OCI-LY1 (cell line): ENCODE data around the gene ATP1A3.

Experiments used
- H2AFZ ChIP-seq: fragments of 200-600 bp; sonication (generic), shearing (Covaris generic); 2 replicates; pipeline ENCODE4 v1.6.0; 2014; ENCODE audit warnings: antibody characterized with exemption, mild to moderate bottlenecking, low read length
- H3F3A ChIP-seq: fragments of 200-600 bp; sonication (generic), shearing (Covaris generic); 2 replicates; pipeline ENCODE4 v1.6.0; 2014; ENCODE audit warnings: mild to moderate bottlenecking, antibody characterized with exemption, low read length, moderate library complexity; ENCODE audit not compliant: insufficient read depth
- H3K27ac ChIP-seq: fragments of 200-600 bp; sonication (generic); 2 replicates; pipeline ENCODE4 v1.5.1; 2014; ENCODE audit warnings: low read length, mixed run types, mild to moderate bottlenecking, low read depth; ENCODE audit not compliant: poor library complexity, severe bottlenecking
- H3K27me3 ChIP-seq: fragments of 200-600 bp; sonication (generic); 2 replicates; pipeline ENCODE4 v1.6.0; 2014; ENCODE audit warnings: antibody characterized with exemption, mild to moderate bottlenecking, low read length, moderate library complexity; ENCODE audit not compliant: insufficient read depth
- H3K36me3 ChIP-seq: fragments of 200-600 bp; sonication (generic); 2 replicates; pipeline ENCODE4 v1.6.1; 2014; ENCODE audit warnings: mild to moderate bottlenecking, antibody characterized with exemption, low read length, moderate library complexity, mixed read lengths; ENCODE audit not compliant: insufficient read depth
- H3K4me1 ChIP-seq: fragments of 200-600 bp; sonication (generic); 2 replicates; pipeline ENCODE4 v1.5.1; 2014; ENCODE audit warnings: mild to moderate bottlenecking, low read length, moderate library complexity; ENCODE audit not compliant: insufficient read depth, severe bottlenecking
- H3K4me2 ChIP-seq: fragments of 200-600 bp; sonication (generic), shearing (Covaris generic); 2 replicates; pipeline ENCODE4 v1.6.1; 2014; ENCODE audit warnings: low read length
- H3K4me3 ChIP-seq: fragments of 200-600 bp; sonication (generic); 2 replicates; pipeline ENCODE4 v1.5.1; 2014; ENCODE audit warnings: low read length, low read depth, mild to moderate bottlenecking, mixed read lengths; ENCODE audit not compliant: poor library complexity, severe bottlenecking
- H3K79me2 ChIP-seq: fragments of 200-600 bp; shearing (Covaris generic); 2 replicates; pipeline ENCODE4 v1.6.1; 2016; ENCODE audit warnings: mixed run types, low read length, mixed read lengths; ENCODE audit not compliant: insufficient read depth
- H3K9ac ChIP-seq: fragments of 200-600 bp; sonication (generic), shearing (Covaris generic); 2 replicates; pipeline ENCODE4 v1.6.1; 2014; ENCODE audit warnings: mild to moderate bottlenecking, low read length, mixed read lengths
- H3K9me2 ChIP-seq: fragments of 200-600 bp; sonication (generic), shearing (Covaris generic); 2 replicates; pipeline ENCODE4 v1.6.1; 2014; ENCODE audit warnings: low read depth, mild to moderate bottlenecking, low read length, mixed read lengths
- H3K9me3 ChIP-seq: fragments of 200-600 bp; shearing (Covaris generic); 2 replicates; pipeline ENCODE4 v1.6.1; 2014; ENCODE audit warnings: low read length, mixed read lengths
- H4K20me1 ChIP-seq: fragments of 200-600 bp; sonication (generic), shearing (Covaris generic); 2 replicates; pipeline ENCODE4 v1.6.0; 2016; ENCODE audit warnings: mild to moderate bottlenecking, low read length; ENCODE audit not compliant: insufficient read depth
- EZH2 ChIP-seq: fragments of 200-600 bp; sonication (generic), shearing (Covaris generic); IDR thresholded peaks from 2 replicates; pipeline ENCODE4 v1.8.0; 2017; ENCODE audit warnings: borderline replicate concordance, mixed run types, mild to moderate bottlenecking, antibody characterized with exemption, low read length, moderate library complexity, mixed read lengths
- TF ChIP-seq, protein P1 (sequence below): fragments of 200-600 bp; sonication (generic), shearing (Covaris generic); IDR thresholded peaks from 2 replicates; pipeline ENCODE4 v1.5.1; 2017; ENCODE audit warnings: mild to moderate bottlenecking, antibody characterized with exemption, low read length, moderate library complexity, mixed read lengths

The ATP1A3 gene

DNA sequence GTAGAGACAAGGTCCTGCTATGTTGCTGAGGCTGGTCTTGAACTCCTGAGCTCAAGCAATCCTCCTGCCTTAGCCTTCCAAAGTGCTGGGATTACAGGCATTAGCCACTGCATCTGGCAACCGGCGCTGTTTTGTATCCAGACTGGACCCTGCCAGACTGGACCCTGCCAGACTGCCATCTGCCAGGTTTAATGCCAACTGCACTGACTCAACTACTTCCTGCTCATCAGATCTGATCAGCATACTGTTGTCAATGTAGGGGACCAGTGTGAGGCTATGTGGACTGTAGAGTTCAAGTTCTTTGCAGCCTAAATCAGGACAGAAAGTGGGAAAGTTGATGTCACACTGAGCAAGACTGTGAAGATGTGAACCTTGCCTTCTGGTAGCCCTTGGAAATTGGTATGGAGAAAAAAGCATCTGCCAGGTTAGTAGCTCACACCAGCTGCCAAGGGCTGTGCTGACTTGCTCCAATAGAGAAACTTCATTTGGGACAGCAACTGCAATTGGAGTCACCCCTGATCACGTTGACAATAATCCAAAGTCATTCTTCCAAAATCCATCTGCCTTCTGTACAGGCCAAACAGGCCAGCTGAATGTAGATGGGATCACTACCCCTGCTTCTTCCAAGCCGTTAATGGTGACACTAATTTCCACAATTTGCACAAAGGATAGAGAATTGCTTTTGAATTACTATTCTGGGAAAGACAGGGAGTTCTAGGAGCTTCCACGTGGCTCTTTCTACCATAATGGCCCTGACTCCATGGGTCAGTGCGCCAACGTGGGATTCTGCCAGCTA lies 36.8 kb upstream of the ATP1A3 start:
- Histone ChIP-seq H2AFZ (no peak overlapping the region), H3K27ac (no peak overlapping the region), H3K9ac (no peak overlapping the region), H3K4me2 (no peak overlapping the region), H3K27me3 (peaks cover 3% of the 10 kb centered on the region; the same call in 1 of the 2 replicates), H3K9me2 (no peaks in the 10 kb centered on the region), H3K79me2 (no peaks in the 10 kb centered on the region), H3F3A (no peaks in the 10 kb centered on the region), H3K4me3 (no peak overlapping the region), H3K36me3 (no peaks in the 10 kb centered on the region), H4K20me1 (no peaks in the 10 kb centered on the region), H3K9me3 (no peaks in the 10 kb centered on the region), H3K4me1 (peaks cover 4% of the 10 kb centered on the region)
- TF ChIP-seq EZH2, result no peak

- no peaks in the 10 kb centered on the region for H3K4me1 ChIP-seq
- no peak overlapping the region for H2AFZ ChIP-seq
- H4K20me1 ChIP-seq, result no peaks in the 10 kb centered on the region
- H3K9ac ChIP-seq, result no peak overlapping the region
- no peaks in the 10 kb centered on the region for H3K36me3 ChIP-seq
- 0 out of 2 replicates have a peak, but pooled peaks cover 3% of the 10 kb centered on the region for H3K27me3 ChIP-seq
- TF ChIP-seq EZH2, result no peak
- TF ChIP-seq, protein P1, sequence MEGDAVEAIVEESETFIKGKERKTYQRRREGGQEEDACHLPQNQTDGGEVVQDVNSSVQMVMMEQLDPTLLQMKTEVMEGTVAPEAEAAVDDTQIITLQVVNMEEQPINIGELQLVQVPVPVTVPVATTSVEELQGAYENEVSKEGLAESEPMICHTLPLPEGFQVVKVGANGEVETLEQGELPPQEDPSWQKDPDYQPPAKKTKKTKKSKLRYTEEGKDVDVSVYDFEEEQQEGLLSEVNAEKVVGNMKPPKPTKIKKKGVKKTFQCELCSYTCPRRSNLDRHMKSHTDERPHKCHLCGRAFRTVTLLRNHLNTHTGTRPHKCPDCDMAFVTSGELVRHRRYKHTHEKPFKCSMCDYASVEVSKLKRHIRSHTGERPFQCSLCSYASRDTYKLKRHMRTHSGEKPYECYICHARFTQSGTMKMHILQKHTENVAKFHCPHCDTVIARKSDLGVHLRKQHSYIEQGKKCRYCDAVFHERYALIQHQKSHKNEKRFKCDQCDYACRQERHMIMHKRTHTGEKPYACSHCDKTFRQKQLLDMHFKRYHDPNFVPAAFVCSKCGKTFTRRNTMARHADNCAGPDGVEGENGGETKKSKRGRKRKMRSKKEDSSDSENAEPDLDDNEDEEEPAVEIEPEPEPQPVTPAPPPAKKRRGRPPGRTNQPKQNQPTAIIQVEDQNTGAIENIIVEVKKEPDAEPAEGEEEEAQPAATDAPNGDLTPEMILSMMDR, result peak; percentile 83
- H3K4me3 ChIP-seq, result no peak overlapping the region
- H3K79me2 ChIP-seq, result no peaks in the 10 kb centered on the region
- no peak overlapping the region for H3K27ac ChIP-seq
- H3F3A ChIP-seq, result no peaks in the 10 kb centered on the region
- no peaks in the 10 kb centered on the region for H3K9me3 ChIP-seq
- no peak overlapping the region for H3K4me2 ChIP-seq
- no peaks in the 10 kb centered on the region for H3K9me2 ChIP-seq
Observed at GRCh38 chr19:42028304-42029216, 34.5 kb upstream of the ATP1A3 start.

- no peaks in the 10 kb centered on the region for H3K9me3 ChIP-seq
- no peak overlapping the region for H2AFZ ChIP-seq
- no peaks in the 10 kb centered on the region for H3K36me3 ChIP-seq
- H3F3A ChIP-seq, result no peaks in the 10 kb centered on the region
- H3K27me3 ChIP-seq, result no peaks in the 10 kb centered on the region
- no peaks in the 10 kb centered on the region for H3K4me1 ChIP-seq
- H3K9me2 ChIP-seq, result no peaks in the 10 kb centered on the region
- H3K9ac ChIP-seq, result no peak overlapping the region
- no peaks in the 10 kb centered on the region for H4K20me1 ChIP-seq
- TF ChIP-seq, protein P1, result no peak
- no peak for TF ChIP-seq EZH2
- H3K4me3 ChIP-seq, result no peak overlapping the region
- no peaks in the 10 kb centered on the region for H3K79me2 ChIP-seq
- no peak overlapping the region for H3K4me2 ChIP-seq
- no peak overlapping the region for H3K27ac ChIP-seq
Observed at GRCh38 chr19:42024622-42025111, 30.6 kb upstream of the ATP1A3 start.
